ENCODE data around the gene SLC26A1.
"Not testable (repeated sequence)": the region's sequence is repeated elsewhere in the genome, so short reads cannot be mapped to it uniquely, and the experiment has no call there.

Gene SLC26A1

GRCh38 chr4:978957-979701 lies 14.1 kb downstream of the SLC26A1 start:
- DNase-seq = no peak

- DNase-seq = not testable (repeated sequence)
Observed at GRCh38 chr4:976016-976415, 17.2 kb downstream of the SLC26A1 start.

DNA sequence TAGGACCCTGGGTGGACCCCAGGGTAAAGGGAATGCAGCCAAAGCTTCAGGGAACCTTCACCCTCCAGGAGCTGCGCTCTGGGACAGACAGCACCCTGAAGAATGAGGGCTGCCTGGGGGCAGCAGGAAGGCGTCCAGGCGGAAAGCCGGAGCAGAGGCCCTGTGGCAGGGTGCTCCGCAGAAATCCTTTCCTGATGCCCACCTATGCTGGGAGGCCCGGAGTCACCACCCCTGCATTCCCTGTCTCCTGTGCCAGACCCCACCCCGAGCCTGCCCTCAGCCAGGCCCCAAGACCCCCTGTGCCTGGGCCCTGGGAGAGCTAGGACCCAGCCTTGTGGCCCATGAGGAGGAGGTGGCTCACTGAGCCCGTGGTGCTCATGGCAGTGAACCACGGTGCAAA lies 18.5 kb downstream of the SLC26A1 start:
- DNase-seq = no peak

- peak; percentile 93 for DNase-seq
Observed at GRCh38 chr4:973431-974397, 19.5 kb downstream of the SLC26A1 start, which contains the start of gene DGKQ. Gene DGKQ, minus strand, starts transcription at chr4:973569. Its CDS starts 87 bp downstream, at chr4:973482.

- DNase-seq = peak; percentile 66
Observed at GRCh38 chr4:972651-973424, 20.4 kb downstream of the SLC26A1 start.

GRCh38 chr4:971666-972500 lies 21.3 kb downstream of the SLC26A1 start:
- DNase-seq = no peak

- DNase-seq = no peak
Observed at GRCh38 chr4:970854-971520, 22.2 kb downstream of the SLC26A1 start.

GRCh38 chr4:970046-970745 lies 23.0 kb downstream of the SLC26A1 start:
- peak; percentile 78 for DNase-seq

DNA sequence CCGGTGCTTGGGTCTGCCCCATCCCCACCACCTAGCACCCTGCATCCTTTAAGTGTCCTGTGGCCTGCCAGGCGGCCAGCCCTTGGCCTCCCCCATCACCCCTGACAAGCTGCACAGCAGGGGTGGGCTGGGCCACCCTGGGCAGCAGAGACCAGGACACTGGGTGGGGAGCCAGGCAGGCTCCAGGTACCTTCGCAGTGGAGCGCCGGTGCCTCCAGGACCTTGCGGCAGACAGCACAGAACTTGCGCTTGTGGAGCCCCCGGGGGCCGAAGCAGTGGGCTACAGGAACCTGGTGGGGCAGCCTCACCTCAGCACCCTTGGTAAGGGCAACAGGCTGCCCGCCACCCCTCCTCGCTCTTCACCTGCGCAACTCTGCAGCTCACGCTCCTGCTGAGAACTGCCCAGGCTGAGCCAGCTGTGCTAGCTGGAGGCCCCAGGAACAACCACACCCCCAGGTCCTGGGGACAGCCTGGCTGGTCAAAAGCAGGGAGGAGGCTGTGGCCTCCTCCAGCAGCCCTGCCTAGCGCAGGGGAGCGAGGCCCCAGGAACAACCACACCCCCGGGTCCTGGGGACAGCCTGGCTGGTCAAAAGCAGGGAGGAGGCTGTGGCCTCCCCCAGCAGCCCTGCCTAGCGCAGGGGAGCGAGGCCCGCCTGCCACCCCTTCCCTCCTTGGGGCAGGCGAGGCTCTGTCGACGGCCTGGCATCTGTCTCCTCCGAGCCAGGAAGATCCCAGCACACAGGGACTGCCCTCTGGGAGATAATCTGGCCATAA lies 24.4 kb downstream of the SLC26A1 start:
- DNase-seq = no peak

DNA sequence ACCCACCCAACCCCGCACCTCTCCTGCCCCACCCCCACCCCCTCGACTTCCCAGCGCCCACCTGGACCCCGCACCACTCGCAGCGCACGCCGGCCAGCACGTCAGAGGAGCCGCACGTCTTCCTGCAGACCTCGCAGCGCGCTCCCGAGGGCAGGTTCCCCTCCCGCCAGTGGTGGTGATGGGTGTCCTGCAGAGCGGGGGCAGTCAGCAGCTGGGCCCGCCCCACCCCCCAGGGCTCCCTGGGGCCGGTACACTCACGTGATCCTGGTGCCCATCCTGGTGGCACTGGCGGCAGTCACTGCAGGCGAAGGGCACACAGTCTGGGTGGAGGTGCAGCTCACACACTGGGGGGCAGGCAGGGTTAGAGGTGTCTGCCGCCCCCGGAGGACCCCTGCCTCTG lies 25.0 kb downstream of the SLC26A1 start:
- no peak for DNase-seq

DNA sequence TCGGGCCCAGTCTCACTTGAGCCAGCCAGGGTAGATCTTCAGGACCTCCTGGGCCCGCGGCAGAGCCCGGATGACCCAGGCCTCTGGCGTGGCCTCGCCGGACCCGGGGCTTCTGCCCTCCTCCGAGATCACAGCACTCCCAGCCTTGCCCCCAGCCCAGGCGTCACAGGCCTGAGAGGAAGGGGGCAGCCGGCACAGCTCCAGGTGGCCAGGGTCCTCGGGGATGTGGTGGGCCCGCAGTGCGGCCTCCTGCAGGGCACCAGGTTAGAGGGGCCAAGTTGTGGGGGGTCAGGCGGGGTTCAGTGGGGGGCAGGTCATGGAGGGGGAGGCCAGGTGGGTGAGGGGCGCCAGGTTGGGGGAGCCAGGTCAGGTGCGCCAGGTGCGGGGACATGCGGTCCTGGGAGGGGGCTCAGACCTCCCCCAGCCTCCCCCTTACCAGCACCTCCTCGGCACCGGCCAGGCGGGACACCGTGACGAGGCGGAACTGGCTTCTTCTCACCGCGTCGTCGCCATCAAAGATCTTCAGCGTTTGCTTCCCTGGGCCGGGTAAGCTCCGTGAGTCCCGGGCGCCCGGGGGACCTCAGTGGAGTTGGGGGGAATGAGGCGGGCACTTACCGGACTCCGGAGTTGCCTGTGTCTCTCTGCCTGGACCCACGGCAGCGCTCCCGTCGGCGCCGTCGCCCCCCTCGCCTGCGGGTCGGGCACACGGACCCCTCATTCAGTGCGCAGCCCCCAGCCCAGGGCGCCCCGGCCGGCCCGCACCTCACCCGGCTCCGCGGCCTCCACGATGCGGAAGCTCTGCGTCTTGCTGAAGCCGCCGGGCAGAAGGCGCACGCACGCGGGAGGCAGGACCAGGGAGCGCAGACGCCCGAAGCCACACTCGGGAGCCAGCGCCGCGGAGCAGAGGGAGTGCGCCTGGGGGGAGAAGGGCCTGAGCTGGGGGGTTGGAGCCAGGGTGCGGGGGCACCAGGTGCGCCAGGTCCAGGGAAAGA lies 25.8 kb downstream of the SLC26A1 start:
- no peak for DNase-seq

- DNase-seq = no peak
Observed at GRCh38 chr4:966266-967112, 26.7 kb downstream of the SLC26A1 start.

GRCh38 chr4:965766-966134 lies 27.5 kb downstream of the SLC26A1 start:
- no peak for DNase-seq

GRCh38 chr4:965048-965765 lies 28.0 kb downstream of the SLC26A1 start:
- DNase-seq = no peak

- no peak for DNase-seq
Observed at GRCh38 chr4:964346-965025, 28.7 kb downstream of the SLC26A1 start.
